A172 (cell line): ENCODE results near the gene BRSK2. TPM values are rescaled to one million over a fixed set of nuclear protein-coding genes. Genes with fewer than 3 reads are reported as not detected.

ENCODE experiments used
- total RNA-seq: library from RNA; depleted of rRNA; stranded (reverse); fragments of >200 nt; shearing (Covaris generic); gene quantifications from 2 replicates; pipeline ENCODE4 v1.2.3, GENCODE V29; 2014; rRNA removed

BRSK2 gene
- total RNA-seq, 1 experiment from 2014 or later = 13.0 TPM

Other genes starting within 250 kb of the BRSK2 start
- gene MUC5AC, start 232.0 kb upstream of the BRSK2 start, total RNA-seq = not detected in 2 replicates
- not detected in 2 replicates for gene MUC5B, start 166.9 kb upstream of the BRSK2 start, total RNA-seq
- gene TOLLIP, start 80.3 kb upstream of the BRSK2 start, total RNA-seq = 24.4 and 26.6 TPM in 2 replicates
- 22.4 and 25.8 TPM in 2 replicates for gene MOB2, start 96.8 kb downstream of the BRSK2 start, total RNA-seq
- gene DUSP8, start 182.3 kb downstream of the BRSK2 start, total RNA-seq = 2.9 and 5.1 TPM in 2 replicates
- not detected in 2 replicates for gene KRTAP5-1, start 195.3 kb downstream of the BRSK2 start, total RNA-seq
- gene KRTAP5-2, start 208.4 kb downstream of the BRSK2 start, total RNA-seq = not detected in 2 replicates
- gene KRTAP5-3, start 218.5 kb downstream of the BRSK2 start, total RNA-seq = not detected in 2 replicates
- not detected in 2 replicates for gene KRTAP5-4, start 232.2 kb downstream of the BRSK2 start, total RNA-seq
- gene KRTAP5-5, start 239.8 kb downstream of the BRSK2 start, total RNA-seq = not detected in 2 replicates